Measurements from ENCODE around the gene HMGCR. TPM values are rescaled to one million over a fixed set of nuclear protein-coding genes. Genes with fewer than 3 reads are reported as not detected.

HMGCR gene
- total RNA-seq, 1 experiment from 2014 or later: 101 TPM

Other genes with a start within 250 kb of the HMGCR start
- gene ANKRD31, start 100.3 kb upstream of the HMGCR start, total RNA-seq (2021; ENCODE audit: unreplicated experiment): 0.30 TPM
- 22.8 TPM for gene CERT1, start 174.4 kb downstream of the HMGCR start, total RNA-seq (2021; ENCODE audit: unreplicated experiment)
- gene POLK, start 174.7 kb downstream of the HMGCR start, total RNA-seq (2021; ENCODE audit: unreplicated experiment): 17.3 TPM